GM18951 (cell line): ENCODE data around the gene SYT2.

Experiments
- POLR2A ChIP-seq: IDR thresholded peaks from 4 replicates; pipeline ENCODE4 v1.6.1; 2011; ENCODE audit warnings: mild to moderate bottlenecking; ENCODE audit not compliant: insufficient read length, insufficient read depth; ENCODE audit errors: extremely low read depth
- in situ Hi-C: fragments of 300-500 bp; cut with MboI; formaldehyde crosslinking; loops from one replicate; pipeline ENCODE4 v1.12.0; 2022; ENCODE audit warnings: low sequenced_read_pairs, mixed read lengths, inconsistent platforms; ENCODE audit not compliant: unreplicated experiment

The SYT2 gene

DNA sequence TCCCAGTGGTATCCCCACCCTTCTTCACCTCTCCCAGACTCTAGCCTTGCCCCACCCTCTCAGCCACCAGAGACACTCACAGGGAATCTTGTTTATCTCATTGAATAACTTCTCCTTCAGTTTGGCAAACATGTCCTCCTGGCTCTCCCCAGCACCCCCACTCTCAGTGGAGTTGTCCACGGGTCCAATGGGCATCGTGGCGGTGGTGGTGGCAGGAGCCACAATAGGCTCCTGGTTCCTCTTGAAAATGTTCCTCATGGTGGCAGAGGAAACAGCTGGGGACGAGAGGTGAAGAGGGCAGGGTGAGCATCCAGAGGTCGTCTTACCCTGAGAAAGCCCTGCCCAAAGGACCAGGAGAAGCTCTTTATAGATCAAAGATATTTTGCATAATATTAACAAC is 104.7 kb downstream of the SYT2 start:
- TF ChIP-seq POLR2A, result no peak
- in situ Hi-C loops, result no loop called here

DNA sequence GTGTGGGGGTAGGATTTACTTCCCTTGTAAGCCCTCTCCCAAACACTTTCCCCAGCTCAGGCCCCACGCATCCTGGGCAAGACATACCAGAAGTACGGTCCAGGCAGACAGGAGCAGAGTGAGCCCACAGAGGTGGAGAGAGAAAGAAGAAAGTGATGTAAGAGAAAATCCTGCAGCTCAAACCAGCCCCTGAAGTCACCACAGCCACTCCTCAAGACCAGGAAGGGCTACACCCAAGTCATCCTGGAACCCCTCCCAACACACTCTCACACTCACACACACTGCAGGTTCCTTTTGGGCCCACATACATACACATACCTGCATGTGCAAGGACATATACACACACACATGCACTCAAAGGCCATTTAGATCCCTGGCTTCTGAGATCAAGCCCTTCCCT is 106.8 kb downstream of the SYT2 start:
- no peak for TF ChIP-seq POLR2A
- in situ Hi-C loops, result no loop called here

DNA sequence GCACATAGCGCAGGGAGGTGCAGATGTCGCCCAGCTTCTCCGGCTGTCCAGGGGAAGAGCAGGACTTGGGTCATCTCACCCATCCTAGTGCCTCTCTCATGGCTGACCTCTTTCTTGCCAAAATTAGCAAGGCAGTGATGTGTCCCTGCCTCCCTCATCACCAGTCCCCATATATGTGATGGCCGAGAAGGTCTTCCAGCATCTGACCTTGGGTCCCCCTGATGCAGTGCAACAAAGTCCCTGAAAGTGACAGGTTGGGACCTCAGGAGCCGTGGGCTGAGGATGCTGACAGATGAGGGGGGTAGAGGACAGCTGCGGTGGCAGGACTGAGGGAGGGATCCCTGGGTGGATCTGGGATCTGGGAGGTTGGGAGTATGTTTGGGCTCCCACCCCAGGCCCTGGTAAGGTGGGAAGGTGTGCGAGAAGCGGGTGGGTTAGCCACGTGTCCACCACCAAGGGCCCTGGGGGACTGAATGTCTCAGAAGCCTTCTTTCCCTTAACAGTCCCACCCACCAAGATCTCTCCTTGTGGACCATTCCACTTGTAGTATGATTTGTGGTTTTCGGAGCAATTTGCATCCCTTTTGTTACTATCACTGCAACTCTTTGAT is 109.7 kb downstream of the SYT2 start:
- TF ChIP-seq POLR2A, result no peak
- in situ Hi-C loops, result no loop called here

DNA sequence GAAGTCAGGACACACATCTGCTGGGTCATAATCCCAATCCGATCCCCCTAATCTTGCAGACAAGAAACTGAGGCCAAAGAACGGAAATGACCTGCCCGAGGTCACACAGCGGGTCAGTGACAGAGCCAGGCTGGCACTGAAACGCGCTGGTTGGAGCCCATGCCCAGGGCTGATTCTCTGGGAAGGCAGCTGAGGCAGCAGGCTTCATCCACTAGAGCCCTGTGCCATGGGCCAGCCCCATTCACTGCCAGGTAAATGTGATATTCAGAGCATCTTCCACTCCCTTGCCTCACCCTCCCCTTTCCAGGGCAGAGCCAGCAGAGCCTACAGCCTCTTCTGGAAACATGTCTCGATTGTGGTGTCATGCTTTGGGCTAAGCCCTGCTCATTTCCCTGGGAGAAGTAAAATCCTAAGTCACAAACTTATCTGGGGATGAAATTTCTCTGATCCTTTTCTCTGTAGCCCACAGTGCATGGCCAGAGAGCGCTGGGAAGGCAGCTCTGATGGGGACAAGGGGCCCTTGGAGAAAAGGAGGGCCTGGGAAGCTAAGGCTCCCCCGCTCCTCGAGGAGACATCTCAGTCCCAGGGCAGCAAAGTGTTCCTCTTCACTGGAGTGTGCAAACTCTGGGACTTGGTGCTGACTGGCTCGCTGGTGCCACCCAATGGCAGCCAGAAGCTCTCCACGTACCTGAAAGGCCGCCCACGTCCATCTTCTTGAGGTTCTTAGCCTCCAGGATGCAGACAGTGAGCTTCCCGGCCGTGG is 110.4 kb downstream of the SYT2 start:
- in situ Hi-C loops, result no loop called here
- TF ChIP-seq POLR2A, result no peak

DNA sequence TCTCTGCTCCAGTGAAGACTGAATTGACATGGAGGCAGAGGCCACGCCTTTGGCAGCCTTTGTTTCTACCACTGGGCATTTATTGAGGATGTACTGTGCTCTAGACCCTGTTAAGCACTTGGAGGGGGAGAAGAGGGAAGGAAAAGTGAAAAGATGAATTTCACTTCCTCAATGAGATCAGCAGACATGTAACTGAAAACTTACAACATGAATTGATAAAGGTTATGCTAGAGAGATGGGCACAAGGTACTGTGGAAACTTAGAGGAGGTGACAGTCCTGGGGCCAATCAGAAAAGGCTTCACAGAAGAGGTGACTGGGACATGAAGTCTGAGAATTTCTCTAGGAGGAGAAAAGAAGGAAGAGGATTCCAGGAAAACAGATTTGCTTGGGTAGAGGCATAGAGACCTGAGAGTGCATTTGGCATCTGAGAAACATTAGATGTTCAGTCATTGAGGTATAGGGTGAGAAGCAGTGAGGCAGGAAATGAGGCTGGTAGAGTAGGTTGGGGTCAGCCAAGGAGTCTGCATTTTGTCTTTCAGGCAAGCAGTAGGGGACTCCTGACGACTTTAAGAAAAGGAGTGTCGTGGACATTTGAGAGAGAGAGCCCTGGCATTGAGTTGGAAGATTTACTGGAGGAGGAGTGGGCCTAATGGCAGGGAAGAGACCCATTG is 113.0 kb downstream of the SYT2 start:
- no peak for TF ChIP-seq POLR2A
- in situ Hi-C loops, result no loop called here

DNA sequence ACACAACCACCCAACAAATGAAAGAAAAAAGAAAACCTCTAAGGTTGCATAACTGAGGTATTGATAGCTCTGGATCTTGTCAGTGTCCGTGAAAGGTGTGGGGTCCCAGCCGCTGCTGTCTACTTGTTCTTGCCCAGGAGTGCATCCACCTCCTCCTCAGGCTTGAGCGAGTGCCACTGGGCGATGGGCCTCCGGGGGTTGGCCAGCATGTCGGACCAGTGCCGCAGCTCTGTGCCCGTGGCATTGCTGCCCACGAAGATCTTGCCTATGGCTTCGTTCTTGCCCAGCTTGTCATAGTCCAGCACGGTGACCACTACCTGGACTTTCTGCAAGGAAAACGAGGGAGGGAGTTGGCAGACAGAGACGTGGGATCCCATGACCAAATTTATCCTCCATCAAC is 113.6 kb downstream of the SYT2 start:
- in situ Hi-C loops, result no loop called here
- TF ChIP-seq POLR2A, result no peak

DNA sequence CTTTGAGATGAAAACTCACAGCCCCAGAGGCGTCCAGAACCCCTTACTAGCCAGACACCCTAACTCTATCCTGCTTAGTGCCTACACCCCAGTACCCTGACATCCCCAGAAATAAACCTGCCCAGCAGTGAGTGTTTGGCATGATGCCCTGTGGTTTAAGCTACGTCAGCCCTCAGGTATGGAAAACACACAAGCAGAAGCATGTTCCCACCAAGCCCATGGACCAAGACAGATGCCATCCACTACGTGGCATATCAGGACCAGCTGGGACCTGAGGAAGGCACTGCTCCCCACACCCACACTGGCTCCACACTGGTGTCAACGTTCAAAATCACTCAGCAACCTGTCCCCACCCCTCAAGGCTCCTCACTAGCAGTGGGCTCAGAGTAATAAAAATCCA is 116.4 kb downstream of the SYT2 start:
- TF ChIP-seq POLR2A, result no peak
- in situ Hi-C loops, result no loop called here

DNA sequence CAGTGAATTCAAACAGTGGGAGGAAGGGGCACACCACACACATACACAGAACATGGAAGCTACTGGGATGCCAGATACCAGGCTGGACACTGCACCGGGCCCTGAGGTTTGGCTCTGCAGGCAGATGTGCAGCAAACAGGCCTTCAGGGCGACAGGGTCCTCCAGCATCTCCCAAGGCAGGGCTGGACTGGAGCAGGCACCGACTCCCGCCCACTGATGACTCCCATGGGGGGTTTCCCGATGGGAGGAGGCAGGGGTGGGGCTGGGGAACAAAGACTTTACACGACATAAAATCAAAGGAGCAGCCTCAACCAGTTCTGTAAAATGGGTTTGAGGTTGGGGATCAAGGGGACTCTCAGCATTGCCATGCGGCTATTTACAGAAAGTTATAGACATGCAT is 118.1 kb downstream of the SYT2 start:
- no peak for TF ChIP-seq POLR2A
- in situ Hi-C loops, result no loop called here

DNA sequence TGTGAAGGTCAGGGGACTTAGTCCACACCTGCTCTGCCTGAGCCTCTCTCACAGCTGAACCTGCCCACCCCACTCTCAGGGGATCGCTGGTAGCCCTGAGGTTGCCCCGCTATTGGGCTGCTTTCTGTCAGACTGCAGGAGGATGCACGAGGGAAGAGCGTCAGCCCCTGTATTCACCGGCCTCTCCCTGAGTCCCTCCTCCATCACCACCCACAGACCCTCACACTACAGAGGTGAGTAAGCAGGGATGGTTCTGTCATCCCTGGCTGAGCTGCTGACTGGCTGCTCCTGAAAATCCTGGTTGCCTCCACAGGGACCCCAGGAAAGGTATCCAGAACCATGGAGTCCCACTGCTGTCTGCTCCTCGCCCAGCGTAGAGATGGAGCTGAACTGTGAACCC is 118.7 kb downstream of the SYT2 start:
- in situ Hi-C loops, result no loop called here
- TF ChIP-seq POLR2A, result no peak

DNA sequence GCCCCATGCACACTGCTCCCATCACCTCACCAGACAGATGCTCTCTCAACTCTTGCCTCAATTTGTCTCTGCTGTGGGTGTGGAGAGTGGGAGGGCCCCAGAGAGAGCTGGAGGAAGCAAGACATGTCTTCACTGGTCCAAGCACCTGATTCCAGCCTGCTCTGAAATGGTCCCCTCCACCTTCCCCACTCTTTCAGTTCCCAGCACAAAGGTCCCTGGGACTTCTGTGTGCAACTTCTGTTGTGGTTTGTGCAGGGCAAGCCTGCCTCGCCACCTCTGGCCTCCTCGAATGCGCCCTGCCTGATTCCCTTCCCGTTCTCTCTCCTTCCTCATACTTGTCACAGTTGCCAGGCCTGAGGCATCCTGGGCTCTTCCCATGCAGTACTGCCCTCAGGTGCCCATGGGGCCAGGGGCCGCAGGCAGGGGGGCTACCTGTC is 119.3 kb downstream of the SYT2 start:
- TF ChIP-seq POLR2A, result no peak
- in situ Hi-C loops, result no loop called here

DNA sequence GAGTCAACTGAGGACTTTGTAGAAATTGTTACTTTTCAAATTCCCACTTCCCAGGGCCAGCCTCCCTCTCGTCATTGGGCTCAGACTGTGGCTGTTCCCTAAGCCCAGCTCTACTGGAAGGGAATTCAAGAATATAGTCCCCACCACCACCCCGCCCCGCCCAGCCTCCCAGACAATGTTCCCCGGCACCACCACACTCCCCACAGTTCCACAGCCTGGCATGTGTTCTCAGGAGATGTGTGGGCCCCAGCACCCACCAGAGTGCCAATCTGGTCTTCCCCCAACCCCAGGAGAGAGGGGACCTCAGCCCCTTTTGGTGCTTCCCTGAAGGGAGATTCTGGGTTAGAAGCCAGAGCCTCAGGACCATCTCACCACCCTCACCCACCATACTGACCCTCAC is 120.1 kb downstream of the SYT2 start:
- in situ Hi-C loops, result no loop called here
- no peak for TF ChIP-seq POLR2A

DNA sequence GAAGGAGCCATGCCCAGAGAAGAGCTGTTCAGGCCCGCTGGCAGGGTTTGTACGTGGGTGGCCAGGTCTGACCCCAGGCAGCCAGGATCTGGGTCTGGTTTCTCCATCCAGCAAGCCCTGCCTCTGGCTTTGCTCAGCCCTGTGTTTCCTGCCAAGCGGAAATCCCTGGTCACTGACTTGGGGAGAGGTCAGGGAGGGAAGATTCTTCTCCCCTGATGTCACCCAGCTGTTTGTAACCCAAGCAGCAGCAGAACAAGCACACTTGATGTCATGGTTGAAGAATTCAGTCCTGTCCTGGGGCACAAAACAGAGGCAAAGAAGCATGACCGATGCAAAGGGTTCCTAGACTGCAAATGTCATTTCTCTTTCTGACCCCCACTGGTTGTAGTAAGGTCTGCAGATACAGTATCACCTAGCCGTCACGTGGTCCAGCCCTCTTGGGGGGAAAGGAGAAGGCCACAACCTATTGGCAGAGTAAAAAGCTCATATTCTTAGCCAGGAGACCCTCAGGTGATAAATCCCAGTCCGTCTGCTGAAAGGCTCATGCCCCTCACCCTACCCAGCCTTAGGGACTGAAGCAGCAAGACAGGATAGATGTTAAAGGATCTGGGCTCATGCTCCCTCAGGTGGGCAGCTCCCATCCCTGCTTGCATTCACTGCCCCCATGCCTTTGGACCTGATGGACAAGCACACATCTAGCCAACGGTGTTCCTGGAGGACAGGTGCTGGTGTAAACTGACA is 120.9 kb downstream of the SYT2 start:
- no peak for TF ChIP-seq POLR2A
- in situ Hi-C loops, result no loop called here

DNA sequence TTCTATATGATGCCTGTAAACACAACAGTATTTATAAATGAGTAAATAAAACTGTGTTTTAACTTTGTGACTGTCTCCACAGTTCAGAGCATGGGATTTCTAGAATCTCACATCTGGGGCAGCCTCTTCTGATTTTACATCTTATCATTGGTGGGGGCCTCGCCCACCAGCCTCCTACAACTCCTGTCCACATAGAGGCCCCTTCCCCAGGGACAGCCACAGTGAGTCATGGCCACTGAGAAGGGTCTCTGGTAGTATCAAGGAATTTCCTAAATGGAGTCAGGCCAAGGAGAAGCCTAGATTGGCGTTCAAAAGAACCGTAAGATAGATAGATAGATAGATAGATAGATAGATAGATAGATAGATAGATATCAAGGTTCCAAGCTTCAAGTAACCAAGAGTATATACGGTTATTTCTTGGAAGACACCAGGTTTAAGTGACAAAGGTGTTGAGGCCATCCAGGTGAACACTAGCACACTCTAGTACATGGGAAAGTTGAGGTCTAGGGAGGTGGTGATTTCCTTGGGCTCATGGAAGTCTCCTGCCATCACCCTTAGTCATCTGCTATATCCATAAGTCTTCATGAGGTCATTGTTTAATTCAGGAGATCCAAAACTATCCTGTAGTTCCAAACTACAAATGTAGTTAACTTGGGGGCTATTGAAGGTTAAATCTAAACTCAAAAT is 121.6 kb downstream of the SYT2 start:
- in situ Hi-C loops, result no loop called here
- no peak for TF ChIP-seq POLR2A
